NCI-H2196 (cell line): Measurements from ENCODE around the gene PSKH1.
A peak's percentile ranks its signal among the peaks of the same experiment; 100 is the strongest.
"Not testable (repeated sequence)": the region's sequence is repeated elsewhere in the genome, so short reads cannot be mapped to it uniquely, and the experiment has no call there.

ENCODE experiments used
- DNase-seq: peaks from one replicate; lab custom pipeline; 2025; ENCODE audit not compliant: unreplicated experiment; lab: John Stamatoyannopoulos, UW

The PSKH1 gene

DNA sequence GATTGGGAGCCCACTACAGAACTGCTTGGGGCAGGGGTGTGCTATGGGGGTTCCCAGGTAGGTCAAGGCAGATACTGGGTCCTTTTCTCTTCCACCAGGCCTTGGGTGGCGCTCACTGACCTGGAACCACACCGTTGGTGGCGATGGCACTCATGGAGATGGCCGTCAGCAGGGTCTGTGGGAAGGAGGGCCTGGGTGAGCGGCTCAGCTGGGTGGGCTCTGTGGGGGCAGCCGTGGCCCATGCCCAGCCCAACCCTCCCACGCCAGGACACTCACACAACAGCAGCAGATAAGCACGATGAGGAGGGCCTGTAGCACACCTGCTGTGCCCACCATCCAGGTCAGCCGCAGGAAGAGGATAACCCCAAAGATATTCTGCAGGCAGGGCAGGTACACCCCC, 64.6 kb downstream of the PSKH1 start:
- no peak for DNase-seq

DNA sequence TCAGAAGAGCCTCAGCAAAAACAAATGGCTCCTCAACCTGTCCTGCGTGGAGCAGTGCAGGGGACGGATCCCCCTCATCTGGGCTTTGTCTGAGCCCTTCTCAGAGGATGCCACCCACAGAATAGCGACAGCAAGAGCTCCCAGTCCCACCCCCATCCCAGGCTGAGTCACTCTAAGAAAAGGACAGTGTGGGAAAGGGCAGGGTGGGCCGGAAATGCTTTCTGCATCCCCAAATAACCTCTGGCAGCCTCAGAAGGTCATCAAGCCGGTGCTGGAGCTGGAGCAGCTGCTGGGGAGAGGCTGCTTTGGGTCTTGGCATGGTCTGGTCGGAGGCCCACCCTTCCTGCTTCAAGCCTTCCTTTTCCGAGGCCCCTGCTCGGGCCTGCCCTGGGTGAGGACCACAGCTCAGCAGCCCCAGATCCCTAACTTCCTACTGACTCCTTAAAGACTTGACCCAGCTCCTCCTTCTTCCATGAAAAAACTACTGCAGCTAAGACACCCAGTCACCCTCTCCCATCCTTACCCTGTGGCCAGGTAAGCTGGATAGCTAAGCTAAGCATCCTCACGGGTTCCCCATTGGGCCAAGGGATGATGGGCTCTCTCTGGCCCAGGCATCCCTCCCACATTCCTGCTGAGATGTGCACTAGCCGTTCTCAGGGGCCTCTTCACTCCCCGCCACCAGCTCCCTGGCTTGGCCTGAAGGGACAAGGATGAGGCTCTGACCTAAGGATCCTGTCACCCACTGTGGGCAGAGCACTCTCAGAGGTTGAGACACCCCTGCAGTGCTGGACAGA, 66.7 kb downstream of the PSKH1 start:
- DNase-seq = no peak

GRCh38 chr16:67961551-67961957, 68.5 kb downstream of the PSKH1 start:
- DNase-seq = peak; percentile 91

- no peak for DNase-seq
Measured at GRCh38 chr16:67962135-67962534, 69.1 kb downstream of the PSKH1 start.

- no peak for DNase-seq
Measured at GRCh38 chr16:67963292-67963661, 70.2 kb downstream of the PSKH1 start.

- DNase-seq = peak; percentile 32
Measured at GRCh38 chr16:67963662-67964321, 70.7 kb downstream of the PSKH1 start.

DNA sequence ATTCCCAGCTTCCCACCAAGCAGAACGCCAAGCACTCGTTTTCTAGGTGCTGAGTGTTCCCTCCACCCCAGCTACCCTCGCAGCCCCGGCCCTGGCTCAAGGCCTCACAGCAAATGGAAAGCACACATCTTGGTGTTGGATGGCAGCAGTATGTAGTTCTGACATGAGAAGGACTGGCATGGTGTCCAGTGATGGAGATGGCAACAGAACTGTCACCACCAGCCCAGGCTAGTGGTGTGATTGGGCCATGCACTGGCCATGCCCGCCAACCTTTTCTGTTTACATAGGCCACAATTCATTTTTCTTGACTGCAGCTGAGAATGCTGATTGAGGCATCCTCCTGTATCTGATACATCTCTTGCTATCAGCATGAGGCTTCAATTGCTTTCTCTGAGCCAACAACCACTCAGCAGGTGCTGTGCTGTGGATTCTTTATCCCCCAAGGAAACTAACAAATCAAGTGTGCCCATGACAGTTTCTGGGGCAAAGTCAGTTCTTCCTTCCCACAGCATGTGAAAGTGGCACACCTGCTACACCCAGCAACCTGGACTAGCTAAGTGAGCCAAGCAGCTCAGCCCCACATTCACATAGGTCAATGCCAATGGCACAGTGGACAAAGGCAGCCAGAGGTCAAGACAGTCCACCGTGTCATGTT, 71.5 kb downstream of the PSKH1 start:
- peak; percentile 32 for DNase-seq

DNA sequence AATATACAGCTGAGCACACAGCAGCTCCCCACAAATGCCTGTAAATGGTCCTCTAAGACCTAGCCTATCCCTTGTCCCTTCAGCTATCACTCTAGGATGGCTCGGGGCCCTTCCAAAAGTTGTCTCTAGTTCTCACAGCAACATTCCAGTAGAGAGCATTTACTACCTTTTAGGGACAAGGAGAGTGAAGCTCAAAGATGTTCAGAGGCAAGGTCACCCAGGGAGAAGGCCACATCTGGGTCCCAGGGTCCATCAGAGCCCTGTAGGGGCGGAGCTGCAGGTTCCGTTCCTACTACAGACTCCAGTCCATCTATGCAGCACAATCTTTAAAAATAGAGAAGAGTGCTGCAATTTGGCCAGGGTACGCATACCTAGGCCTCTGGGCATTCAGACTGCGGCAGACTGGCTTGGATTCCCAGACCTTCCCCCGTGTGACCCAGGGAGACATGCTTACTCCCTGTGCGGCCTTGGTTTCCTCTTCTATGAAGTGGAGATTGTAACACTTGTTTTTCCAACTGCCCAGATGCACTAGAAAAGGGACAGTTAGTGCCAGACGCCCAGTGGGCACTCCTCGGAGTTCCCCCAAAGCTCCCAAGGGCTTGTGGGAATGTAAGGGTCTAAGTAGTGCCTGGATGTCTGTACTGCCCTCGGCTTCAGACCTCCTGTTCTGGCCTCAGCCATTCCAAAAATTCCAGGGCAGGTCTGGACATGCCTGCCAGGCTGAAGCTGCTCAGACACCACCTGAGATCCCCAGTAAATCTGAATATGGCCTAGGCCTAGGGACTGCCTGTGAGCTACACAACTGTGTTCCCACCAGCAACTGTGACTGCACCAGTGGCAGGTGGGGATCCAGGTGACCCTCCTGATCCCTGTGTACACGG, 72.9 kb downstream of the PSKH1 start:
- DNase-seq = no peak

DNA sequence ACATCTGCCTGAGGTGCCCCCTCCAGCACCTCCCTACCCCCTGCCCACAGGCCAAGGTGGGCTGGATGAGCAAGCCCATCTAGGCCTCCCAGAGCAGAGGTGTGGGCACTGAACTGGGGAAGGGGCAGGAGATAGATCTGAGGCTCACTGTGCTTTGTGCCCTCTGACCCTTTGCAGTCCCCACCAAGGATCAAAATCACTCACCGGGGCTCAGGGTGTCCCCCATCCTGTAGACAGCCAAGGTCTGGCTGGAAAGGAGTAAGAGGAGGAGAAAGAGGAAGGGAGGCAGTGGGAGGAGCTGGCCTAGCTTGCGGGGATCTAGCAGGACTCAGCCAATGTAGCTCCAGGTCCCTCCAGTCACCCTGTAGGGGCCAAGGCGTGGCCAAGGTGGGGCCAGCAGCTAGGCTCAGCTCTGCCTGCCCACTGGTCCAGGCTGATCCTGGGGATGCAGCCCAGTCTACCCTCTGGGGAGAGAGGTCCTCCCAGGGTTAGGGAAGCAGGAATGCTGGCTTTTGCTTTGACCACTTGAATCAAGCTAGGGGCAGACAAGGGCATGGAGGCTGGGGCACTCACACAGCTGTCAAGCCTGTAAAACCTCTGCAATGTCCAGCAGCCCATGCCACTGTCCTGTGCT, 73.6 kb downstream of the PSKH1 start:
- DNase-seq = no peak

GRCh38 chr16:67967183-67967957, 74.3 kb downstream of the PSKH1 start:
- no peak for DNase-seq

DNA sequence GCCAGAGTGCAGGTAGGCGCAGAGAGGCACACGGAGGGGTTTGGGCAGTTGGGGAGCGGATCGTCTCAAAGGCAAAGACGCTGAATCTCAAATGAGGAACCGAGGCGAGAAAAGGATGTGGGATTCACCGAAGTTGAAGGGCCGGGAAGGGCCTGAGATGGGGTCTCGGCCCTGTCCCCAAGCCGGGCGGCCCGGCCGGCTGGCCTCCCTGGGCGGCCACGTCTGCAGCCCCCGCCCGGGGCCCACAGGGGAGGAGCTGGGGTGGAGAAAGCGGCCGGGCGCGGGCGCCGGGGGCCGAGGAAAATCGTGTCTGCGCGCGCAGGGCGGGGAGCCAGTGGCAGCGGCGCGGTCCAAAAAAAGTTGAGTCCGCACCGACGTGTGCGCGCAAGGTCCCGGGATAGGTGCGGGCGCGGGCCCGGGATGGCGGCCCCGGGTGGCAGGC, 74.9 kb downstream of the PSKH1 start:
- DNase-seq = no peak

DNA sequence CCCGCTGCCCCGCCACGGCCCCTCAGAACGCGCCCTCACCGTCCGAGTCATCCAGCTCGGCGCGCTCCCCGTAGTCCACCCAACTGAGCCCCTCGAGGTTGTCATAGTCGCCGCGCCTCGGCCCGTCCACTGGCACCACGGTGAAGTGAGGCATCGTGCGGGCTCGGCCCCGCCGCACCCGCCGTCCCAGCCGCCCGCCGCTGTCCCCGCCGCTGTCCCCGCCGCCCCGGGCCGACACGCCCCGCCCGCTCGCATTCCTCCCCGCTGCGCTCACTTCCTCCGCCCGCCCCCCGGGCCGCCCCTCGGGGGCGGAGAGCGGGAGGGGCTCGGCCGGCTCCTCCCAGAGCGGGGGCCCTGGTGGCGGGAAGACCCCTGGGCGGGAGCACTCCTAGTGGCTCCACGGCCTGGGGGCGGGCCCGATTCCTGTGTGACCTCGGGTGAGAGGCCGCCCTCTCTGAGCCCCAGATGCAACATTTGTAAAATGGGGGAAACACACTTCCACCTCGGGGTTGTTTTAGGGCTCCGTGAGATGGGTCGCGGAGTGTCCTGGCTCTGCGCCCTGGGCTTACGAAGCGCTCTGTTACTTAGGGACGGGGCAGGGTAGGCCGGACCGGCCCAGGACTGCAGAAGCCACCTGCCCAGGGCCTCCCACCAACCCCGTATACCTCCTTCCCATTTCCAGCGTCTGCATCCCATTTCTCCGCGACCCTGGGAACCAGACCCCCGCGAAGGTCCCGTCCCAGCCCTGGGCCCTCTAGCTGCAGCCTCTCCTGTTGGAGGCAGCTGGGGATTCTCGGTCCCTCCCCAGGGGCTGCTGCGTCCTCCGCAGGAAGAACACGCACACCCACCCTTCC, 75.6 kb downstream of the PSKH1 start, which contains the start of gene SLC12A4:
Gene SLC12A4, minus strand, starts transcription at position 238 of the 854 bp plus-strand sequence. Its CDS starts 84 bp downstream, at position 154.
- DNase-seq = peak; percentile 57

GRCh38 chr16:67969254-67970039, 76.4 kb downstream of the PSKH1 start:
- no peak for DNase-seq

DNA sequence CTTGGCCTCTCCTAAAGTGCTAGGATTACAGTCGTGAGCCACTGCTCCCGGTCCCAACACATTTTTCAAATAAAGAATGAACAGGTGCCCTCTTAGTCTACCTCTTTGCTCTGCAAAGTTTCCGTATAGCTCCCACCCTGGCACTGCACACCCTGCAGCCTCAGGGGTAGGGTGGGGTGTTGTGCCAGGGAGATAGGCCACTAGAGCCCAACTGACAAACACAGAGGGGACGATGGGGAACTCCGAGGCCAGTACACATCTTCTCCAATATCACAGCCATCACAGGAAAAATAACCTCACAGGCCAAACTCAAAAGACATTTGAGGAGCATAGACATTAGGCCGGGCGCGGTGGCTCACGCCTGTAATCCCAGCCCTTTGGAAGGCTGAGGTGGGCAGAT, 78.1 kb downstream of the PSKH1 start:
- no peak for DNase-seq

DNA sequence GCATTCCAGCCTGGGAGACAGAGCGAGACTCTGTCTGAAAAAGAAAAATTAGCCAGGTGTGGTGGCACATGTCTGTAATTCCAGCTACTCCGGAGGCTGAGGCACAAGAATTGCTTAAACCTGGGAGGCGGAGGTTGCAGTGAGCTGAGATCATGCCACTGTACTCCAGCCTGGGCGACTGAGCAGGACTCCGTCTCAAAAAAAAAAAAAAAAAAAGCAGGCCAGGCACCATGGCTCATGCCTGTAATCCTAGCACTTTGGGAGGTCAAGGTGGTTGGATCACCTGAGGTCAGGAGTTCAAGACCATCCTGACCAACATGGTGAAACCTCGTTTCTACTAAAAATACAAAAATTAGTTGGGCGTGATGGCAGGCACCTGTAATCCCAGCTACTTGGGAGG, 79.2 kb downstream of the PSKH1 start:
- not testable (repeated sequence) for DNase-seq

DNA sequence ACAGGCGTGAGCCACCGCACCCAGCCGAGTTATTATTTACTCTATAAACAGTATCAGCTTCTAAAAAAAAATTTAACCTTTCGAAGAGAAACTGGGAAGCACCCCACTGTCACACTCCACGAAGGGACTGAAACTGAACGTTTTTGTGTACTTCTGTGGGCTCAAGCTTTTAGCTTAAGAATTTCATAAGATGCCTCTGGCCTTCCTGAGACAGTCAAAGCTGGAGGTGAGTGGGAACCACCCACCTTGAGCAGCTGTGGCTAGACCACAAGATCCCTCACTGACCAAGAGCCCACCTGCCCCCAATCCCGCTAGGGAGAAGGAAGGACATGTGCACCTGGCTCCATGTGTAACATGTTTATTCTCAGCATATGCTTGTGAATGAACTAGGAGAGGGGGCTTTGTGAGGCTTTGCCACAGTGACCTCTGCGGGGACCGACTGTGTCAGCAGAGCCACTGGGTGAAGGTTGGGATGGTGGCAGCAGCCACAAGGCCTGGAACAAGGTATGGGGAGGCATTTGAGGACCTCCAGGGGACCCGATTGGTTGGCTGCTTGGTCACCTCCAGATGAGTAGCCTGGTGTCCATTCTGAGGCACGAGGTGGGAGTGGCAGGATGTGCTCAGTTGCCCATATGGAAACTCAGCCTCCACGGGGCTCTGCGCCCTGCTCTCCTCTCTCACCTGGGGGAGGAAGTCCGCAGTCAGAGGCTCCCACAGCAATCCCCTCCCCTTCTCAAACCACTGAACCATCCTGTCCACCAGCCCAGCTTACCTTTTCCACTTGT, 82.5 kb downstream of the PSKH1 start:
- DNase-seq = no peak

GRCh38 chr16:67976205-67976604, 83.2 kb downstream of the PSKH1 start:
- no peak for DNase-seq
